CD4-positive, alpha-beta T cell (primary cell): Measurements from ENCODE around the gene VIPR2. TPM values are rescaled to one million over a fixed set of nuclear protein-coding genes. Genes with fewer than 3 reads are reported as not detected.

Experiments
- ATAC-seq: fragments of 200-7000 bp; cut with Tn5 transposase; one replicate; pipeline ENCODE4 v1.10.0; 2022; ENCODE audit warnings: mild to moderate bottlenecking; ENCODE audit not compliant: poor library complexity
- CTCF ChIA-PET: fragments of 350-600 bp; sonication (Branson Sonifier 250); formaldehyde crosslinking; loops from one replicate; lab custom pipeline; 2021; ENCODE audit warnings: antibody characterized with exemption, inconsistent platforms; lab: Charles Lee
- POLR2A ChIA-PET: fragments of 350-600 bp; sonication (Branson Sonifier 250); formaldehyde crosslinking; loops from one replicate; lab custom pipeline; 2021; ENCODE audit warnings: antibody characterized with exemption, inconsistent platforms; lab: Charles Lee
- DNase-seq, 14 experiments: peaks; one replicate each; pipeline ENCODE4 v3.0.0-alpha.2; 2013 to 2020; ENCODE audit warnings: mixed read lengths in 2 of 14
- H3K27ac ChIP-seq, 2 donors: one replicate each; pipeline versions ENCODE4 v1.5.1 to v1.7.0; 2013; ENCODE audit warnings: low read length in 2 of 2, low read depth in 1 of 2, mild to moderate bottlenecking in 1 of 2
- H3K27me3 ChIP-seq, 2 experiments: 1 replicate in 1 of 2; 2 replicates in 1 of 2; pipeline versions ENCODE4 v1.6.1 to v1.7.0; 2013; ENCODE audit warnings: low read length in 2 of 2, control low read depth in 1 of 2, mild to moderate bottlenecking in 1 of 2, moderate library complexity in 1 of 2; ENCODE audit not compliant: insufficient read depth in 2 of 2, control insufficient read depth in 1 of 2
- H3K36me3 ChIP-seq: one replicate; pipeline ENCODE4 v1.6.1; 2013; ENCODE audit warnings: low read length, control low read depth; ENCODE audit not compliant: insufficient read depth
- H3K4me1 ChIP-seq: one replicate; pipeline ENCODE4 v1.6.1; 2013; ENCODE audit warnings: low read length, control low read depth; ENCODE audit not compliant: insufficient read depth
- H3K4me3 ChIP-seq: one replicate; pipeline ENCODE4 v1.5.1; 2013; ENCODE audit warnings: mild to moderate bottlenecking, low read length, moderate library complexity
- H3K9me3 ChIP-seq, 2 experiments: 1 replicate in 1 of 2; 2 replicates in 1 of 2; pipeline versions ENCODE4 v1.6.1 to v1.7.0; 2013; ENCODE audit warnings: low read length in 2 of 2, mild to moderate bottlenecking in 2 of 2, control low read depth in 1 of 2, moderate library complexity in 1 of 2; ENCODE audit not compliant: control insufficient read depth in 1 of 2, insufficient read depth in 1 of 2
- H3K27ac Mint-ChIP-seq: one replicate; pipeline ENCODE4 v1.8.0; 2020; ENCODE audit warnings: mixed read lengths
- H3K27me3 Mint-ChIP-seq: one replicate; pipeline ENCODE4 v1.8.0; 2021; ENCODE audit warnings: mixed read lengths
- H3K36me3 Mint-ChIP-seq: one replicate; pipeline ENCODE4 v1.8.0; 2021; ENCODE audit warnings: low read depth, mixed read lengths
- H3K4me1 Mint-ChIP-seq: one replicate; pipeline ENCODE4 v1.8.0; 2021; ENCODE audit warnings: low read depth, mixed read lengths
- H3K4me3 Mint-ChIP-seq: one replicate; pipeline ENCODE4 v1.8.0; 2020; ENCODE audit warnings: mild to moderate bottlenecking, mixed read lengths
- H3K9me3 Mint-ChIP-seq: one replicate; pipeline ENCODE4 v1.8.0; 2020; ENCODE audit warnings: mixed read lengths
- CTCF ChIP-seq: fragments of 200-600 bp; IDR thresholded peaks from one replicate; pipeline ENCODE4 v1.8.0; 2022; ENCODE audit warnings: antibody characterized with exemption, mild to moderate bottlenecking
- intact Hi-C, 2 experiments: fragments of 100-400 bp; cut with DNase I in 1 of 2; cut with micrococcal nuclease in 1 of 2; formaldehyde crosslinking; loops; one replicate each; pipeline versions ENCODE4 v1.15.1 to v1.9.0; 2023 to 2025; cut with DNase I, micrococcal nuclease
- total RNA-seq, 174 experiments: library from RNA in 2 of 174; stranded (reverse) in 2 of 174; gene quantifications; one replicate each; pipeline ENCODE4 v1.2.3 and lab custom pipeline; 2021 to 2026

Gene VIPR2
- total RNA-seq, 2 experiments from 2014 or later: 0.59 to 0.80 TPM

- no peak overlapping the region for H3K4me3 ChIP-seq
- Mint-ChIP-seq H3K9me3 (no peaks in the 10 kb centered on the region), H3K36me3 (no peaks in the 10 kb centered on the region), H3K4me1 (no peaks in the 10 kb centered on the region), H3K27me3 (no peaks in the 10 kb centered on the region), H3K4me3 (no peak overlapping the region), H3K27ac (no peak overlapping the region)
- CTCF ChIA-PET: no interaction called here
- no peaks in the 10 kb centered on the region for H3K4me1 ChIP-seq
- H3K27ac ChIP-seq: no peak overlapping the region
- no peak for DNase-seq
- intact Hi-C loops: no loop called here
- TF ChIP-seq CTCF: no peak
- H3K9me3 ChIP-seq: no peaks in the 10 kb centered on the region
- H3K27me3 ChIP-seq: peaks cover 0 to 2% of the 10 kb centered on the region in 2 experiments
- no peak for ATAC-seq
- no peaks in the 10 kb centered on the region for H3K36me3 ChIP-seq
- POLR2A ChIA-PET: no interaction called here
Measured at GRCh38 chr7:159040146-159040545, 104.5 kb downstream of the VIPR2 start.

- H3K27me3 Mint-ChIP-seq: no peaks in the 10 kb centered on the region
- Histone ChIP-seq H3K27ac (no peak overlapping the region), H3K4me1 (no peaks in the 10 kb centered on the region), H3K36me3 (no peaks in the 10 kb centered on the region), H3K9me3 (no peaks in the 10 kb centered on the region), H3K4me3 (no peak overlapping the region), H3K27me3 (peaks cover 0 to 2% of the 10 kb centered on the region in 2 experiments)
- TF ChIP-seq CTCF: no peak
- POLR2A ChIA-PET: no interaction called here
- intact Hi-C loops: no loop called here
- H3K9me3 Mint-ChIP-seq: no peaks in the 10 kb centered on the region
- H3K27ac Mint-ChIP-seq: no peak overlapping the region
- DNase-seq (no peak), ATAC-seq (no peak)
- H3K4me3 Mint-ChIP-seq: no peak overlapping the region
- no peaks in the 10 kb centered on the region for H3K4me1 Mint-ChIP-seq
- CTCF ChIA-PET: no interaction called here
- no peaks in the 10 kb centered on the region for H3K36me3 Mint-ChIP-seq
Measured at GRCh38 chr7:159039716-159040115, 105.0 kb downstream of the VIPR2 start.

- H3K4me3 Mint-ChIP-seq: no peak overlapping the region
- Histone ChIP-seq H3K9me3 (no peaks in the 10 kb centered on the region), H3K4me3 (no peak overlapping the region), H3K36me3 (no peaks in the 10 kb centered on the region), H3K27ac (no peak overlapping the region), H3K27me3 (peaks cover 0 to 2% of the 10 kb centered on the region in 2 experiments), H3K4me1 (no peaks in the 10 kb centered on the region)
- no peaks in the 10 kb centered on the region for H3K27me3 Mint-ChIP-seq
- no peak for TF ChIP-seq CTCF
- no peaks in the 10 kb centered on the region for H3K36me3 Mint-ChIP-seq
- DNase-seq (no peak), ATAC-seq (no peak)
- H3K9me3 Mint-ChIP-seq: no peaks in the 10 kb centered on the region
- ChIA-PET CTCF (no interaction called here), POLR2A (no interaction called here)
- H3K4me1 Mint-ChIP-seq: no peaks in the 10 kb centered on the region
- H3K27ac Mint-ChIP-seq: no peak overlapping the region
- intact Hi-C loops: no loop called here
Measured at GRCh38 chr7:159038066-159038465, 106.6 kb downstream of the VIPR2 start.
